Rectal smooth muscle tissue (tissue), 1 donor: ENCODE measurements around the gene FTO.

ENCODE experiments used
- H3K27ac ChIP-seq: one replicate; pipeline ENCODE4 v1.7.0; 2013; ENCODE audit warnings: low read depth, low read length, inconsistent platforms
- H3K27me3 ChIP-seq: one replicate; pipeline ENCODE4 v1.7.0; 2013; ENCODE audit warnings: low read length; ENCODE audit not compliant: control insufficient read depth, insufficient read depth
- H3K36me3 ChIP-seq: one replicate; pipeline ENCODE4 v1.7.0; 2013; ENCODE audit warnings: low read length; ENCODE audit not compliant: control insufficient read depth, insufficient read depth
- H3K4me1 ChIP-seq: one replicate; pipeline ENCODE4 v1.7.0; 2013; ENCODE audit warnings: low read length; ENCODE audit not compliant: control insufficient read depth, insufficient read depth
- H3K4me3 ChIP-seq: one replicate; pipeline ENCODE4 v1.7.0; 2013; ENCODE audit warnings: low read length
- H3K9ac ChIP-seq: one replicate; pipeline ENCODE4 v1.7.0; 2013; ENCODE audit warnings: low read length

Gene FTO

DNA sequence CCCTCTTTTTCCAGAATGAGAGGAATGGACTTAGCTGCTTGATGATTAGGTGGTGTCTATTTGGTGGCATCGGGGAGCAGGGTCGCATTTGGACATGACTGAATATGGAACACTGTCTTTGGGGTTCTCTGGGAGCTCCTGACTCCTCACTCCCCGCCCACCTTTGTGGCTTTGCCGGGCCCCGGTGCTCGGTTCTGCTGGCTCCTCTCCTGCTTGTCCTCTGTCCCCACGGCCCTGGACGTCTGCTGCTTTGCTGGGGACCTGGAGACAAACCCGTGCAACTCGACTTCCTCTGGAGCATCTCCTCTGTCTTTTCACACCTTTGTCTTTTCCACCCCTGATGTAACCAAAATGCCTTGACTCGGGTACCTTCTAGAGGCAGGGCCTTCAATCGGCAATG, 446.9 kb downstream of the FTO start:
- Histone ChIP-seq H3K36me3 (no peaks in the 10 kb centered on the region), H3K27me3 (no peaks in the 10 kb centered on the region), H3K4me1 (no peaks in the 10 kb centered on the region), H3K9ac (no peak overlapping the region), H3K4me3 (no peak overlapping the region), H3K27ac (no peak overlapping the region)

DNA sequence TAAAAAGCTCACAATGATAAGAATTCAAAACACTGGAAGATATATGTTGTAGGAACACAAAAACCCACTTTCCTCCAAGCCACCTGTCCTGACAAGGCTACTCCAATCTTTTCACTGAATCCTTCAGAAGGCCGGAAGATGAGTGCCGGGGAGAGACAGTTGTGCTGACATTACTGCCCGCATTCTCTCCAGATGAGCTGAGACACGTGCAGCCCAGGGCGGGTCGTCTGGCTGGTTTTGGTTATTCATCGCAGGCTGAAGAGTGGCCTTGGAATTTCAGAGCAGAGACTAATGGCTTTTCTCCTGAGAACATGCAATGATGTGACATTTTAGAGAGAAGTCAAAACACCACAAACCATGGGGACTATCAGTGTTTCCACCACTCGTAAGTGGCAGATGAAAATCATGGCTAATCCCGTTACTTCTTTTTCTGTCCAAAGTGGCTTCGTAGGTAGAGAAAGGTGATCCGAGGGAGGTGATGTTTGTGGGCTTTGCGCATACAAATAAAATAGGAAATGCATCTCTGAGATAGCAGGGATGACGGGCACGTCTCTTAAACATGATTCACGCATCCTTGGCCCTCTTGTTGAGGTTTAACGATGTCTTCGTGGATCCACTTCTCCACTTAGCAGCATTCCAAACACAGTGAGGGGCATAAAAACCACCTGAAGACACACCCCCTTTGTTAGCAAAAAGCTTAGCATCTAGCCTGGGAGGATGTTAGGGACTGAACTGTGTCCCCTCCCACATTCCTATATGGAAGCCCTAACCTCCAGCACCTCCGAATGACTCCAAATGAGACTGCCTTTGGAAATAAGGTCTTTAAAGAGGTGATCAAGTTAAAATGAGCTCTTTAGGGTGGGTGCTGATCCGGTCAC, 448.6 kb downstream of the FTO start:
- no peak overlapping the region for H3K9ac ChIP-seq
- H3K4me1 ChIP-seq: no peaks in the 10 kb centered on the region
- no peaks in the 10 kb centered on the region for H3K27me3 ChIP-seq
- no peak overlapping the region for H3K27ac ChIP-seq
- H3K4me3 ChIP-seq: no peak overlapping the region
- no peaks in the 10 kb centered on the region for H3K36me3 ChIP-seq

DNA sequence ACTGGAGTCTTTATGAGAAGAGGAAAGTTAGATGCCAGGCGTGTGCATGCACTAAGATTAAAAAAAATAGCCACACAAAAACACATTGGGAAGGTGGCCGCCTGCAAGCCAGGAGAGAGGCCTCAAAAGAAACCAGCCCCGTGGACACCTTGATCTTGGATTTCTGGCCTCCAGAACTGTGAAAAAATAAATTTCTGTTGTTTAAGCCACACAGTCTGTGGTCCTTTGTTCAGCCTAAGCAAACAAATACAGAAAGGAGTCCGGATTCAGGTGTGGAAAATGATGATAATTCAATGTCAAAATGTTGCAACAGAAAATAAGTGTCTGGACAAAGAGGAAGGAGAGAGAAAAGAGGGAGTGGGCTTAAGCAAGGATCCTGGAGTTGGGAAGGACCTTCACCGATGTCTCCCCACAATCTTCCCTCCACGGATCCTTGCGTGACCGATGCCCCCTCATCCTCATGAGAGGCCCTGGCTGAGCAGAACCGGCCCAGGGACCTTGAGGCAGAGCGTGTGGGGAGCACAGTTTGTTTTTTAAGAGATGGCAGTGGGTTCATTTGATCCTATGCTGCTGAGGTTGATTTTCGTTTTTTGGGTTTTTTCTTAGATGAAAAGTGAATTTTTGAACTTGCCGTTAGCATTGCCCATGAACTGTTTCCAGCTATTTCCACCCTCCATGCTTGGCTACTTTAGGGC, 449.4 kb downstream of the FTO start:
- H3K36me3 ChIP-seq: no peaks in the 10 kb centered on the region
- no peak overlapping the region for H3K4me3 ChIP-seq

DNA sequence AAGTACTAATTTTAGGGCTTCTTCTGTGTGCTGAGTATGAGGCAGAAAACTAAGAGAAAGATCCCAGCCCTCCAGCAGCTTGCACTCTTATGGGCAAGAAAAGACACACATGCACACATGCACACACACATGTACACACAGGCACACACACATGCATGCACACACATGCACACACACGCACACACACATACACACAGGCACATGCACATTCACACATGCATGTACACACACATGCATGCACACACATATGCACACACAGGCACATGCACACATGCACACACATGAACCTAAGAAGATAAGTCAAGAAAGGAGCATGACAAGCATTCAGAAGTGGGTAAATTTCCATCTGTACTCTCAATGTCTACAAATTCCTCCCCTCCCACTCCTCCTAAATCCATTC, 452.4 kb downstream of the FTO start:
- no peaks in the 10 kb centered on the region for H3K4me1 ChIP-seq
- no peak overlapping the region for H3K9ac ChIP-seq
- H3K27me3 ChIP-seq: no peaks in the 10 kb centered on the region
- H3K27ac ChIP-seq: no peak overlapping the region
- H3K4me3 ChIP-seq: no peak overlapping the region
- H3K36me3 ChIP-seq: no peaks in the 10 kb centered on the region

More for the DNA sequence above, 449.4 kb downstream of the FTO start:
- no peak overlapping the region for H3K27ac ChIP-seq
- H3K4me1 ChIP-seq: no peaks in the 10 kb centered on the region
- no peaks in the 10 kb centered on the region for H3K27me3 ChIP-seq
- H3K9ac ChIP-seq: no peak overlapping the region

DNA sequence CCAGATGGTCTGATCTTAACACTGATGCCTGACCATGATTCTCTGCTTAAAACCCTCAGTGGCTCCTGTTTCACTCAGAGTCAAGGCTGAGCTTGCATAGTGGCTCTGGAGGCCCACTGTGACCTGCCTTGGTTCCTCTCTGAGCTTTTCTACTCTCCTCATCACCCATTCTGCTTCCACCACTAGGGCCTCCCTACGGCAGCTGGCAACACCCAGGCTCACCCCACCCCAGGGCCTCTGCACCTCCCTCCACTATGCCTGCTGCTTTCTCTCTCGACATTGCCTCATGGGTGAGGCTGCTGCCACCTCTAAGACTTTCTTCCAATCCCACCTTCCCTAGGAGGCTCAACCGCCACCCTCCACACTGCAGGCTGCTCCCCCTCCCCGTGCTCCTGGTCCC, 455.0 kb downstream of the FTO start:
- Histone ChIP-seq H3K36me3 (no peaks in the 10 kb centered on the region), H3K27ac (no peak overlapping the region), H3K4me3 (no peak overlapping the region), H3K4me1 (no peaks in the 10 kb centered on the region), H3K27me3 (no peaks in the 10 kb centered on the region), H3K9ac (no peak overlapping the region)

DNA sequence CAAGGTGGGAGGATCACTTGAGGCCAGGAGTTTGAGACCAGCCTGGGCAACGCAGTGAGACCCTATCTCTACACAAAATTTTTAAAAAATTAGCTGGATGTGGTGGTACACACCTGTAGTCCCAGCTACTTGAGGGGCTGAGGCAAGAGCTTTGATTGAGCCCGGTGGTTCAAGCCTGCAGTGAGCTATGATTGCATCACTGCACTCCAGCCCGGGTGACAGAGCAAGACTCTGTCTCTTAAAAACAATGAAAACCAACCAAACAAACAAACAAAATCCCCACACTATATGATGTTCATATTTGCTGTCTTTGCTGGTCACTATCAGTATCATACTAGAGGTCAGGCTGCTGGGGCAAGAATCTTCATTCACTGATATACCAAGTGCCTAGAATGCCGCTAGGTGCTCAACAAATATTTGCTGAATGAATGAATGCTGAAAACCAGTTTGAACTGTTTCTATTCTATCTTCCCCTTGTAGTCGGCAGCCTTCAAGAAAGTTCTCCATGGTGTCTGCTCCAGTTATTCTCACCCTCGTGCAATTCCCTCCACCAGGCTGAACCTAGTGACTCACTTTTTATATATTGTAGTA, 455.6 kb downstream of the FTO start:
- Histone ChIP-seq H3K9ac (no peak overlapping the region), H3K27ac (no peak overlapping the region), H3K27me3 (no peaks in the 10 kb centered on the region), H3K4me3 (no peak overlapping the region), H3K4me1 (no peaks in the 10 kb centered on the region), H3K36me3 (no peaks in the 10 kb centered on the region)

DNA sequence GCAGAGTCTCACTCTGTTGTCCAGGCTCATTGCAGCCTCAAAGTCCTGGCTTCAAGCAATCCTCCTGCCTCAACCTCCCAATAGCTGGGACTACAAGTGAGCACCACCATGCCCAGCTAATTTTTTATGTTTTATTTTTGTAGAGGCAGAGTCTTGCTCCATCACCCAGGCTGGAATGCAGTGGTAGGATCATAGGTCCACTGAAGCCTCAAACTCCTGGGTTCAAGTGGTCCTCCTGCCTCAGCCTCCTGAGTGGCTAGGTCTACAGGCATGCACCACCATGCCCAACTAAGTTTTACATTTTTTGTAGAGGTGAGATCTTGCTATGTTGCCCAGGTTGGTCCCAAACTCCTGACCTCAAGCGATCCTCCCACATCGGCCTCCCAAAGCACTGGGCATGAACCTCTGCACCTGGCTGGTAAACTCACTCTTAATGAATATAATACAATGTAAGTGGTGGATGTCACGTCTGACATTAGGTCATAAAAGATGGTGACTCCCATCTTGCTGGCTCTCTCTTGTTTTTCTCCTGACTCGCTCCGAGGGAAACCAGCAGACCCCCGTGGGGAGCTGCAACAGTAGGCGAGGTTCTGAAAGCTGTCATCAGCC, 456.4 kb downstream of the FTO start:
- Histone ChIP-seq H3K27ac (no peak overlapping the region), H3K4me1 (no peaks in the 10 kb centered on the region), H3K4me3 (no peak overlapping the region), H3K9ac (no peak overlapping the region), H3K36me3 (no peaks in the 10 kb centered on the region), H3K27me3 (no peaks in the 10 kb centered on the region)

DNA sequence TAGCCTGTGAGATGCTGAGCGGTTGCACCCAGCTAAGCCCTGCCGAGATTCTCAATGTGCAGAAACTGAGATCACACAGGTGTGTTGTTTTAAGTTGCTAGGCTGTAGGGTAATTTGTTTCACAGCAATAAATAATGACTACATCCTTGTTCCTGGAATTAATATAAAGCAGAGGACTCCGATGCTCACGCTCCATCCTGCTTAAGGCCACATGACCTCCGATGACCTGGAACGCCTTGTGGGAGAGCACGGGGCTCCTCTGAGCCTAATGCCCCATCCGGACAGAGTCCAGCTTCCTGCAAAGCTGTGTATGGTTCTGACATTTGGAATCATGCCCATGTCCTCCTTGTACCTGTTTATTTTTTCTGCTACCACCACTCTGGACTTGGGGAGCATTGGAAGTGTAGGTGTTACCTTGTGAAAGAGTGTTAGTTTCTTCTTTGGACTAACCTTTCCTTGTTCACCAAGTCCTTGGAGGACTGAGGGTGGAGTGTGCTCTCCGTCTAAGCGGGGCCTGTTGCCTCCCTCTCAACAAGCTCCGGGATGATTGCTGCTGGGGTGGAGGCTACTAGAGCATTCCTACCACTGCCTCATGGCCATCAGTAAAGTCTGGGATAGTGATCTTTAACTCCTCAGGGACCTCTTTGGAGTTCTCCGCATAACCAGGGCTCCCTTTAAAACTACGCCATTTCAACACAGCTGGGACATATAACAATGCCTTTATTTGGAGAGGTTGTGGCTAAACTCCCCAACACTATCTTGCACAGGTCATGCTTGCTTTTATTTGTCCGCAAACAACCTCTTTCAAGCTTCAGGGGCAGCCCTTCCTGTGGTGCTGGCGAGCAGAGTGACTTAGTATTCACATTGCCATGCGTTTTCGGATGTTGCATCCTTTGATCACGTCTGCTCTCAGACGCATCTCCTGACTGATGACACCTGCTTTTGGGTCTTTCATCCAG, 457.3 kb downstream of the FTO start:
- H3K9ac ChIP-seq: no peak overlapping the region
- no peaks in the 10 kb centered on the region for H3K4me1 ChIP-seq
- H3K27me3 ChIP-seq: no peaks in the 10 kb centered on the region
- H3K4me3 ChIP-seq: no peak overlapping the region
- H3K36me3 ChIP-seq: no peaks in the 10 kb centered on the region
- no peak overlapping the region for H3K27ac ChIP-seq

DNA sequence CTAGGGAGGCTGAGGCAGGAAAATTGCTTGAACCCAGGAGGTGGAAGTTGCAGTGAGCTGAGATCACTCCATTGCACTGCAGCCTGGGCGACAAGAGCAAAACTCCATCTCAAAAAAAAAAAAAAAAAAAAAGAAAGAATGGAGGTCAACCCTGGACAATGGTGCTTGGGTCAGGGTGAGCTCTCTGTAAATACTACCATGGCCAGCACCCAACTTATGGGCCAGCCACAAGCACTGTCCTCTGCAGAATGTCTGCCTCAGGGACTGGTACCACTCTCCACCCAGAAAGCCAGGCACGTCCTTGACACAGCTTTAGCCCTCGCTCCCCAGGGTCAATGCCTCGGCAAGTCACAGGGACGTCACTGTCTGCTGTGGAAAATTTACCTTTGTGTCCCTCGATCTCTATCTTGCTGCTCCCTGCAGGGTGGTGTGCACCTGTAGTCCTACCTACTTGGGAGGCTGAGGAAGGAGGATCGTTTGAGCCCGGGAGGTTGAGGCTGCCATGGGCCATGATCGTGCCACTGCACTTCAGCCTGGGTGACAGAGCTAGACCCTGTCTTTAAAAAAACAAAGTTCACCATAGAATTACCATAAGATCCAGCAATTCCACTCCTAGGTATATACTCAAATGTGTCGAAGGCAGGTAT, 459.4 kb downstream of the FTO start:
- Histone ChIP-seq H3K4me3 (no peak overlapping the region), H3K36me3 (no peaks in the 10 kb centered on the region), H3K27me3 (no peaks in the 10 kb centered on the region), H3K27ac (no peak overlapping the region), H3K9ac (no peak overlapping the region), H3K4me1 (no peaks in the 10 kb centered on the region)

DNA sequence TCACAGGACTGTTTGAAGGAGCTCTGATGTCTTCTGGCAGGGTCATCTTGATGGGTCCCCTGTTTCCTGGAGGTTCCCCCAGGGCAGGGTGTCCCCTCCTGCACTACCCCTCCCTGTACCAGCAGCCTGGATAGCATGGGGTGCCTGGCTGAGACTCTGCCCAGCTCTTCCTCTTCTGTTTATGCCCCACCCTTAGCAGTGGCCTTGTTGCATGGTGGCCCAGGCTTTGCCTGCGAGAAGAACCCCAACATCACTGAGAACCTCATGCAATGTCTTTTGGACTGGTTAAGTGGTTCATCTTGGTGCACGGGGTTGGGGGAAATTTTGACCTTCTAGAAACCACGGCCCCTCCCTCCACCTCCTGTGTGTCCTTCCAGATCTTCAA, 460.8 kb downstream of the FTO start:
- Histone ChIP-seq H3K9ac (no peak overlapping the region), H3K36me3 (no peaks in the 10 kb centered on the region), H3K27me3 (no peaks in the 10 kb centered on the region), H3K4me3 (no peak overlapping the region), H3K27ac (no peak overlapping the region), H3K4me1 (no peaks in the 10 kb centered on the region)

DNA sequence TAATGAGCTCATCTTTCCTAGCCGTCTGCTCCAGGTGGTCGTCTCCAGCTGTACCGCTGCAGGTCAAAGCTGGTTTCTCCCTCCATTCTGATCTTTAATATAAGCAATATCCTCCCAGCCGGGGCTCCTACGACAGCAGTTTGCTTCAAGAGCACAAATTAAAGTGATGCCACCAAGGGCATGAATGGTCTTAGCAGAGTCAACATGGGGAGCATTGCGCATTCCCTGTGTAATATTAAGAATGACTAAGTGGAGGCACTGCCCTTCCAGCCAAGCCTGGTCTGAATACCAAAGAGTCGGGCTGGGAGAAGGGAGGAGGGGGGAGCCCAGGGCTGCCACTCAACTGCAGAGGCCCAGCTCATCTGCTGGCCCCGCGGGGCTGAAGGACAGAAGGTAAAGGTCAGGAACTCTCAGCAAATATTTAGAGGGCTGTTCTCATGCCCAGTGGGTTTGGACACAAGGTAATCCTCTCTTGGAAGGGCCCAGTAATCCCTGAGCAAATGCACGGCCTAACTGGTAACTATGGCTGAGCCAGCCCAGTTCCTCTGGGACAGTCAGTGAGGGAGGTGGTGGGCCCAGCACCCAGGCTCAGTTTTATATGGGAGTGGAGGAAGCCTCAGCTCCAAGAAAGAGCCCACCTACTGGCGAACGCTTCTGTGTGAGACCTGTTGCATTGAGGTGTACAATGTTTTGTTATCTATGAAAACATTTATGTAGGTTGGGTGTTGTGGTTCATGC, 461.4 kb downstream of the FTO start:
- H3K27ac ChIP-seq: no peak overlapping the region
- H3K9ac ChIP-seq: no peak overlapping the region
- H3K36me3 ChIP-seq: no peaks in the 10 kb centered on the region
- no peaks in the 10 kb centered on the region for H3K27me3 ChIP-seq
- H3K4me3 ChIP-seq: no peak overlapping the region
- no peaks in the 10 kb centered on the region for H3K4me1 ChIP-seq
